HG03565 (cell line): Measurements from ENCODE around the gene BCL2L12.

ENCODE experiments used
- ATAC-seq: cut with Tn5 transposase; IDR thresholded peaks from one replicate; pipeline ENCODE4 v1.9.1; 2021; ENCODE audit warnings: mild to moderate bottlenecking, moderate library complexity; ENCODE audit not compliant: unreplicated experiment

The BCL2L12 gene

GRCh38 chr19:49662011-49662410 lies 3.7 kb upstream of the BCL2L12 start:
- ATAC-seq, result no peak

GRCh38 chr19:49663224-49663623 lies 2.5 kb upstream of the BCL2L12 start:
- ATAC-seq, result no peak

- no peak for ATAC-seq
Measured at GRCh38 chr19:49664171-49665035, 1.3 kb upstream of the BCL2L12 start.

- ATAC-seq, result no peak
Measured at GRCh38 chr19:49665036-49665350, 740 bp upstream of the BCL2L12 start.

- ATAC-seq, result no peak
Measured at GRCh38 chr19:49666120-49666444, 349 bp downstream of the BCL2L12 start.

GRCh38 chr19:49667473-49667872 lies 1.7 kb downstream of the BCL2L12 start:
- no peak for ATAC-seq

- no peak for ATAC-seq
Measured at GRCh38 chr19:49669516-49669915, 3.8 kb downstream of the BCL2L12 start.

GRCh38 chr19:49672131-49672919 lies 6.6 kb downstream of the BCL2L12 start:
- no peak for ATAC-seq

GRCh38 chr19:49676136-49676783 lies 10.5 kb downstream of the BCL2L12 start:
- no peak for ATAC-seq

GRCh38 chr19:49676784-49677230 lies 11.1 kb downstream of the BCL2L12 start:
- ATAC-seq, result peak; percentile 63

GRCh38 chr19:49677231-49677900 lies 11.6 kb downstream of the BCL2L12 start, which contains the start of gene PRMT1:
TSS of gene PRMT1 (plus strand) at chr19:49677271. CDS start at chr19:49677281, 10 bp downstream.
- ATAC-seq, result no peak

- ATAC-seq, result no peak
Measured at GRCh38 chr19:49677901-49678674, 12.4 kb downstream of the BCL2L12 start.

GRCh38 chr19:49678985-49679770 lies 13.4 kb downstream of the BCL2L12 start:
- ATAC-seq, result no peak

- ATAC-seq, result no peak
Measured at GRCh38 chr19:49679771-49680413, 14.2 kb downstream of the BCL2L12 start.

- no peak for ATAC-seq
Measured at GRCh38 chr19:49680421-49681351, 15.0 kb downstream of the BCL2L12 start.

- no peak for ATAC-seq
Measured at GRCh38 chr19:49681830-49682229, 16.1 kb downstream of the BCL2L12 start.

- ATAC-seq, result no peak
Measured at GRCh38 chr19:49682274-49682673, 16.5 kb downstream of the BCL2L12 start.

- no peak for ATAC-seq
Measured at GRCh38 chr19:49683814-49684250, 18.1 kb downstream of the BCL2L12 start.
